GM12891 (cell line): Measurements from ENCODE around the gene SKA3.

ENCODE experiments used
- PAX5 ChIP-seq: IDR thresholded peaks from 2 replicates; pipeline ENCODE4 v1.6.1; 2011; ENCODE audit warnings: low read length, moderate library complexity, mild to moderate bottlenecking; ENCODE audit not compliant: insufficient read depth, severe bottlenecking
- POLR2A ChIP-seq: IDR thresholded peaks from 2 replicates; pipeline ENCODE4 v1.6.1; 2011; ENCODE audit warnings: low read depth, low read length, control low read depth
- POLR2AphosphoS5 ChIP-seq: IDR thresholded peaks from 2 replicates; pipeline ENCODE4 v1.6.1; 2011; ENCODE audit warnings: low read depth, low read length, control low read depth
- SPI1 ChIP-seq: IDR thresholded peaks from 2 replicates; pipeline ENCODE4 v1.6.1; 2011; ENCODE audit warnings: low read depth, low read length, control low read depth
- TAF1 ChIP-seq: IDR thresholded peaks from 2 replicates; pipeline ENCODE4 v1.6.1; 2011; ENCODE audit warnings: low read depth, low read length, control low read depth

DNA sequence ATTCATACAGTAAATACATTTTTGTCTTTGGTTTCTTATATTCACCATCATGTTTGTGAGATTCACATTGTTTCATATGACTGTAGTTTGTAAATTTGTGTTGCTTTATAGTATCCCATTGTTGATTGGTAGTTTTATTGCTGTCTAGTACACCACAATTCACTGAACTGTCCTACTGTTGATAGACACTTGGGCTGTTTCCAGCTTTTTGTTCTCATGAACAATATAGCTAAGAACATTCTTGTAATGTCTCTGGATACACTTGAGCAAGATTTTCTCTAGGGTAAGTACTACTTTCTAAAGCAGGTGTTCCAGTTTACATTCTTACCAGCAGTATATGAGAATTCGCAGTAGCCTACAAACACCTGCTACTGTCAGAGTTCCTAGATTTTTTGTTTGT, 37.8 kb downstream of the SKA3 start:
- TF ChIP-seq POLR2A, result no peak
- no peak for TF ChIP-seq POLR2AphosphoS5
- TF ChIP-seq TAF1, result no peak
- no peak for TF ChIP-seq PAX5
- no peak for TF ChIP-seq SPI1
